Right hindlimb (tissue), 1 donor: ENCODE measurements around the gene ATG16L2.
"Not testable (repeated sequence)": the region's sequence is repeated elsewhere in the genome, so short reads cannot be mapped to it uniquely, and the experiment has no call there.

ENCODE experiments used
- DNase-seq: peaks from one replicate; pipeline ENCODE4 v3.0.0-alpha.2; 2018

ATG16L2 gene

DNA sequence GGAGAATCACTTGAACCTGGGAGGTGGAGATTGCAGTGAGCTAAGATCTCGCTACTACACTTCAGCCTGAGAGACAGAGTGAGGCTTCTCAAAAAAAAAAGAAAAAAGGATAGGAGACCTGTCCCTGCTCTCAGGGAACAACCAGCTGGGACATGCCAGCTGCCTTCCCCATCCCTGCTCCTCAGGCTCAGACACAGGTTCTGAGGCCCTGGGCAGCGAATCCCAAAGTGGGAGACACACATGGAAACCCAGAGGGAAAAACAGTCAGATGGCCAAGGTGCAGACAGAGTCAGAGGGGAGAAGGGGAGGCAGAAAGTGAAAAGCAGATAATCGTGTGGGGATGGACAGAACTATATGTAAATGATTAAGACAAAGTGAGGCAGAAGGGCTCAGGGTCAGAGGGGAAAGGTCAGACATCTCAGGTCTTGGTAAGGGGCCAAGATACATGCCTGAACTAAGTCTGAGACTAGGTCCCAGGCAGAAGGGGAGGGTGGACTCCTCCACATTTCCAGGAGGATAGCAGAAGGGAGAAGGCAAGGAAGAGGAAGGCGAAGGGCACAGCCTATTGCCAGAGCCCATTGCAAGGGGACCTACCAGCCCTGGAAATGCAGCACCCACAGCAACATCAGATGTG is 34.6 kb upstream of the ATG16L2 start:
- no peak for DNase-seq

DNA sequence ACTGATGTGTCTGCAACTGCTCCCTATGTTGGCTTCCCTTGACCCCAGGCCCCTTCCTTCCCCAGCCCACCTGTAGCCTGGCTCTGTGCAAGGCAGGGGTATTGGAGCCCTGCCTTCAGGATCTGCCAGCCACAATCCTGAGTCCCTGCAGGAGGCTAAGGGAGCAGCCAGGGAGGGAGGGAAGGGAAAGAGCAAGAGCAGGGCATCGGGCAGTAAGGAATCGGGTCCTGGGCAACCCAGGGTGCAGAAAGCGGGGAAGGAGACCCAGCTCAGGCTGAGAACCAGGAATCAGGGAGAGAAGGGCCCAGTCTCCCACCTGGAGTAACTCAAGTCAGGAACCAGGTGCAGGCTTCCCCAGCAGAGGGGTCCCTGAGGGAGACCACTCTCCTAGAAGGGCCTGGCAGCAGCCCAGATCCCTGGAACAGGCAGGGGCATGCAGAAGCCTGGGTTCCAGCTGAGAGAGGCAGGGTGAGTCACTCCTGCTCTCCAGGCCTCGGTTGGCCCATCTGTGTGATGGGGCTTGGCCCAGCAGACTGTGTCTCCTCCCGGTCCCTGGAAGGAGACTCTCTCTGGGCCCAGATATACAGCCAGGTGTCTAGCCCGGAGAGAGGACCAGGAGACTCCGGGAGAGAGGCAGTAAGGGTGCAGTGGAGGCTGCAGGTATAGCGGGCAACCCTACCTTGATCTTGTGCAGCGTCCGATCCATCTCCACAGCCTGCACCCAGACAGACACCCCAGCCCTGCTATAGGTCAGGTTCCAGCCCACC is 33.7 kb upstream of the ATG16L2 start:
- no peak for DNase-seq

DNA sequence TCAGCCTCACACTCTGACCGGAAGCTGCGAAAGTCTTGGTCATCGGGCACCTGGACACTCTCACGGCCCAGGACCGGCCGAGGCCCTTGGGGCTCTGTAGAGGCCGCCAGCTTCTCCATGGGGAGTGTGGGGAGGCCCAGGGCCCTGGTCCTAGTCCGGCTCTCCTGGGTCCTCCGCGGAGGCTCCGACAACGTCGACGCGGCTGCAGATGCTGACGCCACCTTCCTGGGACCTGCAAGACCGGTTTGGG is 33.2 kb upstream of the ATG16L2 start:
- DNase-seq: no peak

DNA sequence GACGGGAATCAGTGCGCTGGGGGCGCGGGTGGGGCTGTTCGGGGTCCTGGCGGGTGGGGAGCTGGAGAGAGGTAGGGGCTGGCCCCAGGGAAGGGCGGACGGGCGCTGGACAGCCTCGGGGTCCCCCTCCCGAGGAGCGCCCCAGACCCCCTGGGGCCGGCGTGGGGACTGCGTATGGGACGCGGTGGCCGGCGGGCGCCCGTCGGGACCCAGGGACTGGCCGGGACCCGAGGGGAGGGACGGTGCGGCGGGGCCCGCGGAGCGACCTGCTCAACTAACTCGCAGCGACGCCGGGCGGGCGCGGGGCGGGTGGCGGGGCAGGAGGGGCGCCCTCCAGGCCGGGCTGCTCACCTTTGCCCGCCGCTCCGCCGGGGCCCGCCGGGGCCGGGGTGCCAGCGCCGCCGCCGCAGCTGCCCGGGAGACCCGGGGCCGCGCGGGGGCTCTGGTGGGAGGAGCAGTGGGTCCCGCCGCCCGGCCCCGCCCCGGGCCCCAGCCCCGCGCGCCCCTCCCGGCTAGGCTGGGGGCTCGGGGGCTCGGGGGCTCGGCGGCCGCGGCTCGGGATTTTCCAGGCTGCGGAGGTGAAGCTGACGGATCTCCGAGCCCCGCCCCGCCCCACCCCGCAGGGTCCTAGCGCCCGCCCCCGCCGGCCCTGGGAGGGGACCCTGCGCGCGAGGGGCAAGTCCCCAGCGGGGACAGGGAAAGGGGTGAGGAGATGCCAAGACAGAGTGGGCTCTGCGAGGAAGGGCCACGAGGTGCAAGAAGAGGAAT is 32.7 kb upstream of the ATG16L2 start:
- peak; percentile 60 for DNase-seq

DNA sequence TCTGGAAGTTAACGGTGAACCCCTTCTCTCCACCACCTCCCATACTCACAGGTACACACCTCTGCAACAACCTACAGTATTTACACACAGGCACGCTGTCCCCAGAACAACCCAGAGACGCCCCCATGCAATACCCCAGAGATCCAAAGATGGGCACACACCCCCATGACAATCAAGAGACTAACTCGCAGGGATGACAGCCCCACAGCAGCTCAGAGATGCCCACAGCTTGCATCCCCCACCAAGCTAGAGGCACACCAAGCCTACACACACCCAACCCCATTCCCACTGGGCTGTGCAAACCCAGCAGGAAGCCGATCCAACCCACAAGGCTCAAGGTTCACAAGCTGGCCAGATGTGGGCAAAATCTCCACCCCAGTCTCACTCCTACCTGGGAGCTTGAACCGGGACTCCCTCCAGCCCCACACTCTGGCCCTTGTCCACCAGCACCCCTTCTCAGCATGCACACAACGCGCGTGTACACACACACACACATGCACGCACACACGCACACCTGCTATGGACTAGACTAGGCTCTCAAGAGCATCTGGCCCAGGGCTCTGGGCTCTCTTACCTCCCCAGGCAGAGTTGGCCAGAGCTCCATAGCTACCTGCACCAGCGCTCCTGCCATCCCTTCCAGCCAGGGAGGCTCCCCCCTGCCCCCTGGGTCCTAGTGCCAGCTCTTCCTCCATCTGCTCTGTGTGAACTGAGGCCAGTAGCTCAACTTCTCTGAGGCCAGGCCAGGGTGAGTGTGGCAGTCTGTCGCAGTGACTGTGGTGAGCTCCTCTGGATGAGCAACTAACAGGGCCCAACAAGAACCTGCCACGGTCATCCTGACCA is 31.9 kb upstream of the ATG16L2 start:
- no peak for DNase-seq

DNA sequence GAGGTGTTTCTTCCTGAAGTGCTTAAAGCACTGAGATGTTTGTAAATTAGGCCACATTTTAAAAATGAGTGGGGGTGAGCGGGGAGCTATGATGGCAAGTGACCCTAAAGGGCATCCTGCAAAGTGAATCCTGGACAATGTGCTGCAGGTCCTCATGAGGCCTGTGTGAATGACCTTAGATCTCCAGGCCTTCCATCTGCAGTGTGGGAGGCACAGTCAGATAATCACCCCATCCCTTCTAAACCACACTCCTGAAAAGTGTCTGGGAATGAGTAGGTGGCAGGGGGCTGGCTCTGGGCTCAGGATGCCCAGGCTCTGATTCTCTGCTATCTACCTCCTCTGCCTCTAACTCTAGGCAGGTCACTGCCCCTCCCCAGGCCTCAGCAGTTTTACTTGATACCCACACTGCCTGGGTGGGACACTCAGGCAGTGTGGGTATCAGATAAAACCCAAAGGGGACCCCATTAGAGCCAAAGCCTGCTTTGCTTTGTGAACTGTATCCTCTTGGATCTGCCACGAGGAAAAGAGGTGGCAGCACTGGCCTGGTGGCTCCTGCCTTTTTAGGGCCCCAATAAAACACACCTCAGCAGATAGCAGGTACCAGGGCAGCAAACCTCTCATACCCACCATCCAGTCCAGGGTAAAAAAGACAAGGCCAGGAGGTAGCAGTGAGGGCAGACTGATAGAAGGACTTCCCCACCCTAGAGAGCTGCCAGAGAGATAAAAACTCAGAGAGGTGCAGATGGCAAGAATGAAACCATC is 30.9 kb upstream of the ATG16L2 start:
- DNase-seq: no peak

DNA sequence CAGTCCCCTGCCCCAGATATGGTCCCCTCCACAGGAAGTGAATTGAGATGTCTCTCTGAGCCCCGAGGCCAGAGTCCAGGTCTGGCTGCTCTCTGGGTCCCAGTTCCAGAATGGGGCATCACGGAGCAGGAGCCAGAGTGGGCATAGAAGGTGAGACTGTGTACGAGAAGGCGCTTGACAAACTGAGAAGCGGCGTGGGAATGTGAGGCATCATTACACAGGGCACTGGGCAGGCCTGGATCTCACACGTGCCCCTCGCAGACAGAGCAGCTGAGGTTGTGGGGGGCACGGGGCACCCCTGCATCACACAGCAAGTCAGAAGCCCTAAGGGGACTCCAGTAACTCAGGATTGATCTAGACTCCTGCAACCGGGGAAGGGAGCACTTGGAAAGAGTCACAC is 29.5 kb upstream of the ATG16L2 start:
- no peak for DNase-seq

DNA sequence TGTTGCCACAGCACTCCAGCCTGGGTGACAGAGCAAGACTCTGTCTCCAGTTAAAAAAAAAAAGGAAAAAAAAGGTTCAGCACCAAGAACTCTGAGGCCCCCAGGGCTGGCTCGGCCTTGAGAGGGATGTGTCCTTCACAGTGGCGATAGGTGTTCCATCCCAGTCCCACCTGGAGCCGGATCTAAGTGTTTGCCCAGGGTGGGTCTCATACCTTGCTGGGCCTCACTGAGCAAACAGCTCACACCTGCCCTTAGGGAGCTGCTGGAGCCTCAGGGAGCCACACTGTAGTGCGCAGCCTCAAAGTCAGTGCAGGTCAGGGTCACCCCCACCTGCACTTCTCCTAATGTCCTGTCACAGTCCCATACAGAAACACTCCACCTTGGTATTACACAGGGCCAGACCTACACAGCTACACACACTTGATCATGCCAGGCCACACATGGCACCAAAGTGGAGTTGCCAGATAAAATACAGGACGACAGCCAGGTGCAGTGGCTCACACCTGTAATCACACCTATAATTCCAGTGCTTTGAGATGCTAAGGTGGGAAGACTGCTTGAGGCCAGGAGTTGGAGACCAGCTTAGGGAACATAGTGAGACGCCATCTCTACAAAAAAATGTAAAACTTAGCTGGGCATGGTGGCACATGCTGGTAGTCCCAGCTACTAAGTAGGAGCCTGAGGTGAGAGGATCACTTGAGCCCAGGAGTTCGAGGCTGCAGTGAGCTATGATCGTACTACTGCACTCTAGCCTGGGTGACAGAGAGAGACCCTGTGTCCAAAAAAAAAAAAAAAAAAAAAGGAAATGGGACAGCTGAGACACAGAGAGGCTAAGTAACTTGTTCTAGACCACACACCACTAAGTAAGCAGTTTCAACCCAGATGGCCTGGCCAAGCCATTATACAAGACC is 27.7 kb upstream of the ATG16L2 start:
- DNase-seq: no peak

DNA sequence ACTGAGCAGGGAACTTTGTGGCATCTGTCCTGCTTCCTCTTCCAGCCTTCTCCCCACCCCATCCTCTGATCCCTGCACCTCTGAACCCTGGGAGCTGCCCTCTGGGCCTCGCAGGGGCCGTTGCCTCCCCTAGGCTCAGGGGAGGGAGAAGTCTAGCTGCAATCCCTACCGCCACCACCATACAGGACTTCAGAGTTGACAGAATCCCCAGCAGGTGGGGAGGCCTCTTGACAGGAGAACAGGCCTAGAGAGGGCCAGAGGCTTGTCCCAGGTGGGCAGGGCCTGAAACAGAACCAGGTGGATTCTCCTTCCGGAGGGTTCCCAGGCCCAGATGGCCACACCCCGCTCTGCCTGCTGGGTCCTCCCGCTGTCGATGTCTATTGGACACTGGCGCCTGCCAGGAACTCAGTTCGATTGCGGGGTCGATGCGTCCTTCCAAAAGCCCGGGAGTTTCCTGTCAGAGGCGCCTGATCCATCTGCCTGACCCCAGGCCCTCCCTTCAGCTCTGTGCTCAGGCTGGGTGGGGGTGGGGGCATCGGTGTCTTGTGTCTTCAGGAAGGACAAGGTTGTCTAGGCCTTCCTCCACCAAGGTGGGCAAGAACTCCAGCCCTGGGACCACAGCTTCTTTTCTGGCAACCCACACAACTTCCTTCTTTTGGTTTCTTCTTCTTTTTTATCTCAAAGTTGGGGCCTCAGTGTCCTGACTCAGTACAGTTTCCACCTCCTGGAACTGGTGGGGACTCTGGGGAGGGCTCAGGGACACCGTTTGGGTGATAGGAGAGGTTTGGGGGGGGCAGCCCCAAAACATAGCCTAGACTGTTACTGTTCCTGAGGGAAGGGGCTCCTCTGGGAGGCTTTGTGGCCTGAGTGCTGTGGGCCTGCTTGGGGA is 26.8 kb upstream of the ATG16L2 start:
- DNase-seq: no peak

DNA sequence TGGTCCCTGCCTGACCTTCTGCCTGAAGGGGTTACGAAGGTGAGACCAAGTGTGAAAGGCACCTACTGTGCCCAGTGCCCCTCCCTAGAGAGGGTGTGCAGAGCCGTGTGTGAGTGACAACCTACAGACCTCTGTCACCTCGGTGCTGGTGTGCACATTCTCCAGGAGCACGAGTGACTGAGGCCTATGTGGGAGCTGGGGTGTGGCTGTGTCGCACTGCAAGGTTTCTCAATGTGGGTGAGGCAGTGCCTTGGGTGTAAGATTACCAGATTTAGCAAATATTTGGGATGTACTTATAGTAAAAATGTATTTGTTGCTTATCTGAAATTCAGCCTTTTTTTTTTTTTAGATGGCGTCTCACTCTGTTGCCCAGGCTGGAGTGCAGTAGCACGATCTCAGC is 26.0 kb upstream of the ATG16L2 start:
- no peak for DNase-seq

DNA sequence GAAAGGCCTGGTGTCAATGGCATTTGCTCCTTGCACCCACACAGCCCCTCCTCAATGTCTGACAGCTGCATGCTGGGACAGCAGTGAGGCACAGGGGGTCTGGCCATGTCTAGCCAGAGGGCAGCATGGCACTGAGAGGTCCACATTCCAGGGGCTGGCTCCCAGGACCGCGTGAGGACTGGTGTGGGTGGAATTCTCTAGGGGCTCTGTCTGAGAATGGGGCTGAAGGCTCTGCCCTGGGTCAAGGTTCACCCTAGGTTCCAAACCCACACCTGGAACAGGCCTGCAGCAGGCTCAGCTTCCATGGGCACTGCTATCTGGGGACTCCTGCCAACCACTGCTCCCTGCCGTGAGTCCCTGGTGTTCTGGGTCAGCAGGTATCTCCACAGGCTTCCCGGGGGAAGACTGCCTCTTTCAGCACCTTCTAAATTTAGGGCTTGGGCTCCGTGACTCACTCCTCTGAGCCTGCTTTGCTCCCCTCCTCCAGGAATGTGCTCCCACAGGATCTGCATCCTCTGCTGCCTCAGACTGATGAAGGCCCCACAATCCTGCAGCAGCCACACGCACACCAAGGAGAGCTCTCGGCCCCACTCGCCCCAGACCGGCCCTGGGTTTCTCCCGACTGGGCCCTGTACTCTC is 24.6 kb upstream of the ATG16L2 start:
- no peak for DNase-seq

DNA sequence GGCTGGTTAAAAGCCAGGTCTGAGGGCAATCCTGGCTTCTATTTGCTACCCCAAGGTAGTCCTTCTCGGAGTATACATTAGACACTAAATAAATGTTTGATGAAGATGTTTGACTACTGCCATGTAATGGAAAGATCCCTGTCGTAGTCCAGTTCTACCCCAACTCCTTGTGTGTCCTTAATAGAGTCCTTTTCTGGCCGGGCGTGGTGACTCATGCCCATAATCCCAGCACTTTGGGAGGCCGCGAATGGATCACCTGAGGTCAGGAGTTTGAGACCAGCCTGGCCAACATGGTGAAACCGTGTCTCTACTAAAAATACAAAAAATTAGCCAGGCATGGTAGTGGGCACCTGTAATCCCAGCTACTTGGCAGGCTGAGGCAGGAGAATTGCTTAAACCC is 23.0 kb upstream of the ATG16L2 start:
- DNase-seq: not testable (repeated sequence)

DNA sequence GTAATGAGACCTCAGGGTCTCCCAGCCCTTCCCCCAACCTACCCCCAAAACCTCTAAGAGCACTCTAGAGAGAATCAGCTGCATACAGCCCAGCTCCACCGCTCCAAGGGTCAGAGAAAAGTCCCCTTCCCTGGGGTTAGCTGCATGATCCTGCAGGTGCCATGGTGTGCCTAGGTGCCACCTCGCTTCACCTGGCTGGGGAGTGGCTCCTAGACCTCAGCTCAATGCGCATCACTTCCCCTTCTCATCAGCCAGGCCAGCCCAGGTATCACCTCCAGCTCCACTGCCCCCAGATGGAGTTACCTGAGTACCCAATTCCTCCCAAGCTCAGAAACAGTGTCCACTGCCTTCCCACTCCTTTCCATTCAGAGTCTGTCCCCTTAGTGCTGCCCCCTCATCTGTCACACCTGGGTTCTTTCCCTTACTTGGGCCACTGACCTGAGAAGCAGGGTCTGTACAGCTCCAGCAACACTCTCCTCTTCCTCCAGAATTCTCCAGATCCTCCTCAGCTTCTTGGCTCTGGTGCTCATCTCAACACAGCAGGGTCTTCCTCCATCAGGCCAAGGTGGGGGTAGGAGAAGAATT is 21.7 kb upstream of the ATG16L2 start:
- no peak for DNase-seq

DNA sequence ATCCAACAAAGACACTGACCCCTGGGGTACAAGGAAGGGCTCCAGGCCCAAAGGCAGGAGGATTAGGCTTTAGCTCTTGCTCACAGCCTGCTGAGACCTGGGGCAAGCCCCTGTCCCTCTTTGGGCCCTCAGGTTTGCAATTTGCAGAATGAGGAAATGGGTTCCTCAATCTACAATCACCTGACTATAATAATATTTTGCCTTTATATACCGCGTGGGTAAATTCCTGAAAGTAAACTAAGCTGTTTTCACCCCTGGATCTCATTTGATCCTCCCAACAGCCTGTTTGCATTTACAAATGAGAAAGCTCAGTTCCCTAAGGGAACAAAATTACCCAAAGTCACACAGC is 21.2 kb upstream of the ATG16L2 start:
- no peak for DNase-seq

DNA sequence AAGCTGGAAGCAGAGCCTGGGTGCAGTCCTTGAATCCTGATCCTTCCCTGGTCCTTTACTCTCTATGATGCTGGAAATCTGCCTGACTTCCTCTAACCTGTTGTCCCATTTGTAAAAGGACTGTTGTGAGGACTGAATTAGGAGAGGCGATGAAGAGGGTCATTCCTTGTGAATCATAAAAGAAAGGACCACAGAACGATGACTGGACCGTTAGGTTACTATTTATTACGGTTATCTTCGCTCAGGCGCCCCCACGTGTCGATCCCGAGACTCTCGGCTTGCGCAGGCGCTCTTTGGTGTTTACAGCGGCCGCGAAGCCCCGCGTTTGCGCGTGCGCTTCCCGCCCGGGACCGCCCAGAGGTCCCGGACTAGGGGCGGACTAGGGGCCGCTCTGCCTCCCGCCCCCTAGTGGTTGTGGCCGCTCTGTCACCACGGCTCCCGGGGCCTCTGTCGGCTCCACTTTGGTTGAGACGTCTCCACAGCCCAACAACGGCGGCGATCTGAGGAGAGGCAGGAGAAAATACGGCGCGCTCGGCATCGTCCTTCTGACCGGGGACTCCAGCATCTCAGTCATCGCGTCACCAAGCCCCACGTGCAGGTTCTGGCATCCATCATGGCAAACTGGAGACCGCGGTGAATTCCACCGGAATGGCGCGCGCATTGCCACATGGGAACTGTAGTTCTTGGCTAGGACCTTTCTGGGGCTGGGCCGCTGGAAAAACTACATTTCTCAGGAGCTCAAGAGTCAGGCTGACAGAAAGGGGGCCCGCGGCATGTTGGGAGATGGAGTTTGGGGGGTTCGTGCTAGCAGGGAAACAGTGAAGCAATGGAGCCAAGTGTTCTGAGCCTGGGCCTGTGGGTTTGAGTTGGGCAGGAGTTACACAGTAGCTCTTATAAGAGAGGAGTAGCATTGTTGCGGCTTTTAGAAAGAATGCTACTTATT is 20.5 kb upstream of the ATG16L2 start, which contains the start of gene STARD10:
STARD10 (minus strand) TSS at position 623 of the 943 bp plus-strand sequence. CDS start 12,866 bp downstream, outside the sequence.
- DNase-seq: peak; percentile 97

DNA sequence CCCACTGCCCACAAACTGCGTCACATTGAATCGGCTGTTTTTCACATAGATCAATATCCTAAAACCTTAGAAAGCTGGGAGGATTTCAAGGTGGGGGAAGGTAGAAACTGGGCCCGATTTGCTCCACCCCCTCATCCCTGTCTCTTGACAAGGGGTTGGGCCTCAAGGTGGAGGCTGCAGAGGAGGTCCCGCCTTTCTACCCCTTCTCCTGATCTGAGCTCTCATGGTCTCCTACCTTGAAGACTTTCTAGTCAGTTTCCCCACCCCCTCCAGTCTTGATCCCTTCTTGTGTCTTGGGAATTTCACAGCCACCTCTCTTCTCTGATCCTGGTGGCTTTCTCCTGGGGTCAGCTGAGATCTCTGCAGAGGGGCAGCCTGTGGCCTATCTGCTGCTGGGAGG is 15.8 kb upstream of the ATG16L2 start:
- DNase-seq: no peak

DNA sequence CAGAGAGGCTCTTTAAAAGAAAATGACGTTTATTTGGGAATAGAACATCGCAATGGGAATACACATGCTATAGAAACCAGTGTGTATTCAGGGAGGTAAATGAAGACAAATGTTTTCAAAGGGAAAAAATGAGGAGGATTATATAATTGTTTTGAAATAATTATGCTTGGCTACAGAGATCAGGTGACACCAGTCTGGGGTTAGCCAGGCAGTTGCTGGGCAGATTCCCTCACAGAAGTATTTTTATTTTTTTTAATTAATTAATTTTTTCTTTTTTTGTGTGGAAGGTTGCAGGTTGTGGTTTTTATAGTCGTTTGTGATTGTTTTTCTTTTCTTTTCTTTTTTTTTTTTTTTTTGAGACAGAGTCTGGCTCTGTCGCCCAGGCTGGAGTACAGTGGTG is 14.8 kb upstream of the ATG16L2 start:
- DNase-seq: no peak

DNA sequence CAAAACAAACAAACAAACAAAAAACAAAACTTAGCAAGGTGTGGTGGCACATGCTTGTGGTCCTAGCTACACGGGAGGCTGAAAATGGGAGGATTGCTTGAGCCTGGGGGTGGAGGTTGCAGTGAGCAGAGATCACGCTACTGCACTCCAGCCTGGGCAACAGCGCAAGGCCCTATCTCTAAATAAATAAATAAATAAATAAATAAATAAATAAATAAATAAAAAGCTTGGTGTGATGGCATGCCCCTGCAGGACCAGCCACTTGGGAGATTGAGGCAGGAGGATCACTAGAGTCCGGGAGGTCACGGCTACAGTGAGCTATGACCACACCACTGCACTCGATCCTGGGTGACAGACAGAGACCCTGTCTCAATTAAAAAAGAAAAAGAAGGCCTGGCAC is 11.4 kb upstream of the ATG16L2 start:
- DNase-seq: no peak
